Epithelial cell of proximal tubule (primary cell): ENCODE results near the gene TTLL11. TPM values are rescaled to one million over a fixed set of nuclear protein-coding genes. Genes with fewer than 3 reads are reported as not detected.

Source experiments
- DNase-seq: peaks from one replicate; pipeline ENCODE4 v3.0.0-alpha.2; 2011; ENCODE audit warnings: low read depth
- H3K4me3 ChIP-seq: 2 replicates; pipeline ENCODE4 v1.5.1; 2011; ENCODE audit warnings: low read depth, mild to moderate bottlenecking, low read length
- total RNA-seq: library from RNA; depleted of rRNA; stranded (reverse); fragments of >200 nt; gene quantifications from 2 replicates; pipeline ENCODE4 v1.2.3, GENCODE V29; 2015
- TF ChIP-seq, protein P1 (sequence below): conservative IDR thresholded peaks from 2 replicates; pipeline ENCODE4 v1.5.1; 2012; ENCODE audit warnings: low read depth, mild to moderate bottlenecking, low read length

The TTLL11 gene
- total RNA-seq, 1 donor from 2014 or later, result 0.75 TPM

DNA sequence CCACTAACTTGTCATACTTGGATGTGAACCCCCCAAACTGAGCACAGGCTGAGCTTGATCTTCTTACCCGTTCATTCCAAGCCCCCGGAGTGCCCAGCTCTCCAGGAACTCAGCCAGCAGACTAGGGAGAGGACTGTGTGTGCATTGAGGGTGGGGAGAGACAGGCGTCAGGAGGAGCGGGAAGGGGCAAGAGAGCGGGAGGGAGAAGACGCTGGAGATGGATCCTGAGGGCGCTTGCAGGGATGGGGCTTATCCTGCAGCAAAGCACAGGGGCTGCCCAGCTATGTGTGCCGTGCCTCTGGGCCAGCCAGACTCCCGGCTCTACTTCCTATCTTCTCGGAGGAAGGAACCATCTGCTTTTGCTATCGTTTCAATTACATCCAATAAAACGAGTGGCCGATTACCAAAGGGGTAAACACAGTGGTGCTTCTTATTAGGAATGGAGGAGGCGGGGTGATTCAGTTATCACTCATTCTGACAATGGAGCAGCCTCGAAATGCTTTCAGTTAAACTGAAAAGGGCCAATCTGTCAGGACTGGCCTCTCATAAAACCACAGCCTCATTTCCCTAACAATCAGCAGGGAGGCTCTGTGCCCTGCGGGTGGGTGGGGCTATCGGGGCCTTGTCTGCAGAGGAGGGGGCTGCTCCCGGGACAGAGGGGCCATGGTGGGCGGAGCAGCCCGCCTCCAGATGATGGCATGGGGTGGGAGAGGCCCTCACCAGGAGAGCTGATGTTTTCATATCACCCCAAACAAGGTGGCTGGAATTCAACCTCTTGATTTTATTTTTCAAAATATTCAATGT lies 273.5 kb downstream of the TTLL11 start:
- no peak for DNase-seq
- no peak overlapping the region for H3K4me3 ChIP-seq
- TF ChIP-seq, protein P1, sequence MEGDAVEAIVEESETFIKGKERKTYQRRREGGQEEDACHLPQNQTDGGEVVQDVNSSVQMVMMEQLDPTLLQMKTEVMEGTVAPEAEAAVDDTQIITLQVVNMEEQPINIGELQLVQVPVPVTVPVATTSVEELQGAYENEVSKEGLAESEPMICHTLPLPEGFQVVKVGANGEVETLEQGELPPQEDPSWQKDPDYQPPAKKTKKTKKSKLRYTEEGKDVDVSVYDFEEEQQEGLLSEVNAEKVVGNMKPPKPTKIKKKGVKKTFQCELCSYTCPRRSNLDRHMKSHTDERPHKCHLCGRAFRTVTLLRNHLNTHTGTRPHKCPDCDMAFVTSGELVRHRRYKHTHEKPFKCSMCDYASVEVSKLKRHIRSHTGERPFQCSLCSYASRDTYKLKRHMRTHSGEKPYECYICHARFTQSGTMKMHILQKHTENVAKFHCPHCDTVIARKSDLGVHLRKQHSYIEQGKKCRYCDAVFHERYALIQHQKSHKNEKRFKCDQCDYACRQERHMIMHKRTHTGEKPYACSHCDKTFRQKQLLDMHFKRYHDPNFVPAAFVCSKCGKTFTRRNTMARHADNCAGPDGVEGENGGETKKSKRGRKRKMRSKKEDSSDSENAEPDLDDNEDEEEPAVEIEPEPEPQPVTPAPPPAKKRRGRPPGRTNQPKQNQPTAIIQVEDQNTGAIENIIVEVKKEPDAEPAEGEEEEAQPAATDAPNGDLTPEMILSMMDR, result no peak

DNA sequence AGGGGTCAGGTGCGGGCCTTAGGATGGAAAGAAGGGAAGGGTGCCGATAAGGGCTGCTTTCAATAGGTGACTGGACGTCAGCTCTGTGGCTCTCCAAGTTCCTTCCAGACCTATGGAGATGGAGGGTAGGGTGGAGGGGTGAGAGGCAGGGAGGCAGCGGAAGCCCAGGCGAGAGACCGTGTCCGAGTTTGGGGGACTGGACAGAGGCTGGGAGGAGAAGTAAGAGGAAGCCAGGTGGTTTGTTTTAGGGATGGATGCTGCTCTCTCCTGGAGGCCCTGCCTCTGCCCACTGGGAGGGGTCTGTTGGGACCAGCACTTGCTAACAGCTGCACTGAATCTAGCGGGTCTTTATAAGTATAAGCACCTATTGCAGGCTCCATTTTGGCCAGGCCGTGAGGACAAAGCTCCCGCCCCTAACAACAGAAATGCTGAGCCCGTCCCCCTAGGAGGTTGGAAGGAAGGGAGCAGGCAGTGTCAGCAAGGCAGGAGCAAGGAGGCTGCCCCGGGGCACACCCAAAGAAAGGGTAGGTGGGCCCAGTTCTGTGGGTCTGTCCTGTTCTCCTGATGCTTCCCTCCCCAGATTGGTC lies 274.2 kb downstream of the TTLL11 start:
- TF ChIP-seq, protein P1, result no peak
- H3K4me3 ChIP-seq, result no peak overlapping the region
- no peak for DNase-seq

DNA sequence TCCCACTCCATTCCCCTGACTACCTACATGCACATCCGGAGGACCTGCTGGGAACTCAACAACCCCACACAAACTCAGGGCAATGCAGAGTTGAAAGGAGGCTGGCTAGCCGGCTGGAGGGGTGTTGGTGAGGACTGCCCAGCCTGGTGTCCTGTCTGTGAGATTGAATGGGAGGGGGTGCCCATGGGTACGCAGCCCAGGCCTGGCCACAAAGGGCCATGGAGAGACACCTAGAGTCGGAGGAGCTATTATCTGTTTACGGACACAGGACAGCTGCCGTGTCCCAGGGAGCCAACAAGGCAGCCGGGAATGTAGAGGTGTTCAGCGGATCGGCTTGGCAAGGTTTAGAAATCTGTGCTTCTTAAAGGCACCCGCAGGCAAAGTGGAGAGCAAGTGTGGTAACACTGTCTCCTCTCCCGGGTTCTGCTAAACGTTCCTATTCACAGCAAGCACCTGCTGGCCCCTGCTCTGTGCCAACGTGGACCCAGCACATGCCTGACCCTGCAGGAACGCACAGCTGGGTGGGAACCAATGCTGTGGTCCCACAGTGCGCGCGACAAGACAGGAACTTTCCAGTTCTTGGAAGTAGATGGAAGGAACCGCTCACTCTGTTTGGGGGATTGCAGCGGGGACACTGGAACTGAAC lies 275.0 kb downstream of the TTLL11 start:
- no peak overlapping the region for H3K4me3 ChIP-seq
- DNase-seq, result no peak

DNA sequence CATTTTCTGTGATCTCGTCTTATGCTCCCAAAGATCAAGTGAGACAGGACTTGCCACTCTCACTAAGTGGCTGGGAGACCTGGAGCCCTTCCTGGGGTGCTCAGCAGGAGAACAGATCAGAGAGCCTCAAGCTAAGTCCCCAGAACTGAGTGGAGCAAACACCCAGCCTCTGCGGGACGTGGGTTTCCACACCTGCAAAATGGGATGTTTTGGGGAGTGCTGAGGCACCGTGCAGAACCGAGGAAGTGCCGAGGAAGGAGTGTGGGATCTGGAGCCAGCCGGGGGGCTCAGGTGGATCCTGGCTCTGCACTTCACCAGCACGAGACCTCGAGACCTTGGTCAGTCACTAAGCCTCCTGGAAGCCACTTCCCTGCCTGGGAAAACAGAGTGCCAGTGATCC lies 275.6 kb downstream of the TTLL11 start:
- TF ChIP-seq, protein P1, result no peak
- no peak overlapping the region for H3K4me3 ChIP-seq
- DNase-seq, result no peak

More for the DNA sequence above, 275.0 kb downstream of the TTLL11 start:
- TF ChIP-seq, protein P1, result no peak

DNA sequence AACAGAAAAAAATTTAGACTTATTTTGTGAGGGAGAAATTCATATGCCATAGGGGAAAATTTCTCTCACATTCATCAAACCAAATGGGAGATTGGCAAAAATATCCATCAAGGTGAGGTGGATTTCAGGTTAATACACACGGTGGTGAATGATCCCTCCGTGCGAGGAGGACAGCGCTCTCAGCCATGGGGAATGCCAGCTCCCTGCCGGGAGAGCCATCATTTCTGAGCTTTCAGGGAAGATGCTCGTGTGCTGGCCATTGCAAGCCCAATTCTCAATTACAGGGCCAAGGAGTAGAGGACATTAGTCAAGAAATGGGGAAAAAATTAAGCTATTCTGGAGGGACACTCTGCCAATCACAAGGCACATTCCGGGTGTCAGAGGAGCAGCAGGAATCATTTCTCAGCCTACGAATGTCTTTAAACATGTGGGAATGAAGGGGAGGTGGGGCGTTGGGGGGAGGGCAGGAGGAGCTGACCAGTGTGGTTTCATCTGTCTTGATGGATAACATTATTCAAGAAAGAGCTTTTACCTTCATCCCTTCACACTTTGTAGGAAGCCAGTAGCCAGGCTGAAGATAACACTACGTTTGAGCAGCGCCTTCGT lies 276.2 kb downstream of the TTLL11 start:
- TF ChIP-seq, protein P1, result no peak
- DNase-seq, result no peak
- no peak overlapping the region for H3K4me3 ChIP-seq

DNA sequence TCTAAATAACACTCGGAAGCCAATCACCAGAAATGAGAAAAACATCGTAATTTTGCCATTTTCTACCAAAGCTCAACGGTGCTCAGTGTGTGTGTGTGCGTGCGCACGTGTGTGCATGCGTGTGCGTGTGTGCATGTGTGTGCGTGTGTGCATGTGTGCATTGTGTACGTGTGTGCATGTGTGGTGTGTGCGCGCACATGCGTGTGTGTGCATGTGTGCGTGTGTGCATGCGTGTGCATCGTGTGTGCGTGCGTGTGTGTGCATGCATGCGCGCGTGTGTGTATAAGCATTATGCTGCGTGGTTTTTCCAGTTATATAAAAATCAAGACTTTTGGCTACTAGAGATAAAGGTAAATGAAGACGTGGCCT lies 276.7 kb downstream of the TTLL11 start:
- H3K4me3 ChIP-seq, result no peak overlapping the region
- TF ChIP-seq, protein P1, result no peak
- DNase-seq, result no peak
